H9 (cell line): ENCODE results near the gene NEGR1. TPM values are rescaled to one million over a fixed set of nuclear protein-coding genes. Genes with fewer than 3 reads are reported as not detected.

Experiments
- DNase-seq: peaks from one replicate; pipeline ENCODE4 v3.0.0-alpha.2; 2017
- H2AFZ ChIP-seq: one replicate; pipeline ENCODE4 v1.6.1; 2013; ENCODE audit warnings: mild to moderate bottlenecking, low read length, control low read depth, moderate library complexity
- H2AK5ac ChIP-seq: 2 replicates; pipeline ENCODE4 v1.6.1; 2013; ENCODE audit warnings: low read length, control low read depth, mixed read lengths; ENCODE audit not compliant: insufficient read length
- H2BK120ac ChIP-seq: one replicate; pipeline ENCODE4 v1.6.1; 2013; ENCODE audit warnings: low read depth, mild to moderate bottlenecking, low read length, control low read depth, inconsistent platforms; ENCODE audit not compliant: poor library complexity, severe bottlenecking
- H2BK12ac ChIP-seq: 2 replicates; pipeline ENCODE4 v1.6.1; 2013; ENCODE audit warnings: low read length, control low read depth, mixed read lengths, low read depth; ENCODE audit not compliant: insufficient read length
- H2BK15ac ChIP-seq: 2 replicates; pipeline ENCODE4 v1.6.1; 2013; ENCODE audit warnings: low read depth, low read length, control low read depth
- H2BK20ac ChIP-seq: one replicate; pipeline ENCODE4 v1.6.1; 2013; ENCODE audit warnings: low read depth, mild to moderate bottlenecking, low read length, control low read depth, inconsistent platforms; ENCODE audit not compliant: poor library complexity, severe bottlenecking
- H2BK5ac ChIP-seq: 2 replicates; pipeline ENCODE4 v1.6.1; 2013; ENCODE audit warnings: low read length, control low read depth, mixed read lengths; ENCODE audit not compliant: insufficient read length
- H3K14ac ChIP-seq: 2 replicates; pipeline ENCODE4 v1.6.1; 2013; ENCODE audit warnings: low read length, control low read depth; ENCODE audit not compliant: insufficient read depth
- H3K18ac ChIP-seq: 2 replicates; pipeline ENCODE4 v1.6.1; 2013; ENCODE audit warnings: low read depth, mild to moderate bottlenecking, mixed read lengths, low read length, control low read depth; ENCODE audit not compliant: insufficient read length
- H3K23ac ChIP-seq: 2 replicates; pipeline ENCODE4 v1.6.1; 2013; ENCODE audit warnings: low read length, control low read depth, mixed read lengths, low read depth; ENCODE audit not compliant: insufficient read length
- H3K23me2 ChIP-seq: 2 replicates; pipeline ENCODE4 v1.6.1; 2013; ENCODE audit warnings: low read depth, mild to moderate bottlenecking, mixed read lengths, low read length, control low read depth; ENCODE audit not compliant: insufficient read length, poor library complexity, severe bottlenecking
- H3K27ac ChIP-seq: 2 replicates; pipeline ENCODE4 v1.5.1; 2013; ENCODE audit warnings: low read length, control low read depth, mixed read lengths, low read depth; ENCODE audit not compliant: insufficient read length
- H3K27me3 ChIP-seq: 2 replicates; pipeline ENCODE4 v1.6.1; 2013; ENCODE audit warnings: low read length, control low read depth, inconsistent platforms; ENCODE audit not compliant: insufficient read depth
- H3K4ac ChIP-seq: 2 replicates; pipeline ENCODE4 v1.6.1; 2013; ENCODE audit warnings: low read depth, mild to moderate bottlenecking, control low read depth, inconsistent platforms, low read length, moderate library complexity
- H3K4me1 ChIP-seq: 2 replicates; pipeline ENCODE4 v1.6.1; 2013; ENCODE audit warnings: low read length, control low read depth, inconsistent platforms; ENCODE audit not compliant: insufficient read depth
- H3K4me2 ChIP-seq: 2 replicates; pipeline ENCODE4 v1.6.1; 2013; ENCODE audit warnings: low read length, control low read depth, mixed read lengths; ENCODE audit not compliant: insufficient read length, insufficient read depth
- H3K56ac ChIP-seq: 2 replicates; pipeline ENCODE4 v1.6.1; 2013; ENCODE audit warnings: low read depth, mild to moderate bottlenecking, mixed read lengths, low read length, control low read depth; ENCODE audit not compliant: insufficient read length
- H3K79me1 ChIP-seq: 2 replicates; pipeline ENCODE4 v1.6.1; 2013; ENCODE audit warnings: low read depth, mild to moderate bottlenecking, moderate library complexity, low read length, control low read depth, inconsistent platforms; ENCODE audit not compliant: insufficient read depth, poor library complexity, severe bottlenecking
- H3K79me2 ChIP-seq: 2 replicates; pipeline ENCODE4 v1.6.1; 2013; ENCODE audit warnings: low read length, control low read depth, inconsistent platforms; ENCODE audit not compliant: insufficient read depth
- H3K9ac ChIP-seq: 2 replicates; pipeline ENCODE4 v1.6.1; 2013; ENCODE audit warnings: low read length, control low read depth, mixed read lengths; ENCODE audit not compliant: insufficient read length; ENCODE audit errors: extremely low read depth
- H3K9me3 ChIP-seq: one replicate; pipeline ENCODE4 v1.6.1; 2013; ENCODE audit warnings: low read depth, low read length, inconsistent platforms; ENCODE audit not compliant: control insufficient read depth
- H3T11ph ChIP-seq: one replicate; pipeline ENCODE4 v1.6.1; 2013; ENCODE audit warnings: mild to moderate bottlenecking, low read length, control low read depth, inconsistent platforms
- H4K20me1 ChIP-seq: one replicate; pipeline ENCODE4 v1.6.1; 2013; ENCODE audit not compliant: control insufficient read depth, insufficient read length, insufficient read depth
- H4K5ac ChIP-seq: 2 replicates; pipeline ENCODE4 v1.6.1; 2013; ENCODE audit warnings: low read depth, mild to moderate bottlenecking, mixed read lengths, low read length, control low read depth; ENCODE audit not compliant: insufficient read length
- H4K8ac ChIP-seq: replicated peaks from 2 replicates; pipeline ENCODE4 v1.6.1; 2013; ENCODE audit warnings: low read length, control low read depth, mixed read lengths, low read depth; ENCODE audit not compliant: insufficient read length
- H4K91ac ChIP-seq: 2 replicates; pipeline ENCODE4 v1.6.1; 2013; ENCODE audit warnings: low read depth, mild to moderate bottlenecking, moderate library complexity, mixed read lengths, low read length, control low read depth; ENCODE audit not compliant: insufficient read length
- H3K27ac Mint-ChIP-seq, 3 experiments: 2 replicates in 2 of 3; 3 replicates in 1 of 3; pipeline ENCODE4 v1.8.0; 2020 to 2021; ENCODE audit warnings: mixed read lengths in 3 of 3, mild to moderate bottlenecking in 1 of 3, moderate library complexity in 1 of 3
- H3K27me3 Mint-ChIP-seq: 2 replicates; pipeline ENCODE4 v1.8.0; 2021; ENCODE audit warnings: low read depth, mild to moderate bottlenecking, moderate library complexity, mixed read lengths
- H3K36me3 Mint-ChIP-seq, 3 experiments: 2 replicates in 2 of 3; 3 replicates in 1 of 3; pipeline ENCODE4 v1.8.0; 2020 to 2021; ENCODE audit warnings: low read depth in 3 of 3, mixed read lengths in 3 of 3; ENCODE audit not compliant: insufficient read depth in 1 of 3
- H3K4me1 Mint-ChIP-seq, 2 experiments: 2 replicates each; pipeline ENCODE4 v1.8.0; 2020; ENCODE audit warnings: mixed read lengths in 2 of 2
- H3K4me3 Mint-ChIP-seq, 2 experiments: 2 replicates in 1 of 2; 3 replicates in 1 of 2; pipeline ENCODE4 v1.8.0; 2020 to 2021; ENCODE audit warnings: mild to moderate bottlenecking in 2 of 2, mixed read lengths in 2 of 2, moderate library complexity in 1 of 2
- H3K9me3 Mint-ChIP-seq, 2 experiments: 2 replicates in 1 of 2; 3 replicates in 1 of 2; pipeline ENCODE4 v1.8.0; 2020; ENCODE audit warnings: mild to moderate bottlenecking in 2 of 2, mixed read lengths in 2 of 2, moderate library complexity in 1 of 2
- WGBS: extraction: QIAGEN DNeasy Blood & Tissue Kit; methylation state at CpG from one replicate; pipeline ENCODE4 v1.1.7; 2013; ENCODE audit warnings: missing lambda C conversion rate, low lambda C conversion rate, mixed read lengths; ENCODE audit not compliant: insufficient read length; ENCODE audit errors: extremely low coverage; 5-methylcytosine and 5-hydroxymethylcytosine counted together
- total RNA-seq: library from RNA; stranded (reverse); gene quantifications from 2 replicates; pipeline ENCODE4 v1.2.1, GENCODE V29; 2021
- TF ChIP-seq, protein P1 (sequence below): fragments of 200-600 bp; sonication (generic); conservative IDR thresholded peaks from 3 replicates; pipeline ENCODE4 v1.8.0; 2021; ENCODE audit warnings: antibody characterized with exemption, mild to moderate bottlenecking

NEGR1 gene
- total RNA-seq, 1 experiment from 2014 or later = 0.13 TPM

DNA sequence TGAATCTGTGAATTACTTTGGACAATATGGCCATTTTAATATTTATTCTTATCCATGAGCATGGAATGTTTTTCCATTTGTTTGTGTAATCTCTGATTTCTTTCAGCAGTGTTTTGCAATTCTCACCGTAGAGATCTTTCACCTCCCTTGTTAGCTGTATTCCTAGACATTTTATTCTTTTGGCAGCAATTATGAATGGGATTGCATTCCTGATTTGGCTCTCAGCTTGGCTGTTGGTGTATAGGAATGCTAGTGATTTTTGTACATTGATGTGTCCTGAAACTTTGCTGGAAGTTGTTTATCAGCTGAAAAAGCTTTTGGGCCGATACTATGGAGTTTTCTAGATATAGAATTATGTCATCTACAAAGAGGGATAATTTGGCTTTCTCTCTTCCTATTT lies 44.2 kb upstream of the NEGR1 start:
- no peak overlapping the region for H3K23ac ChIP-seq
- H4K8ac ChIP-seq = no peak overlapping the region
- H3K79me2 ChIP-seq = no peaks in the 10 kb centered on the region
- Mint-ChIP-seq H3K9me3 (no peaks in the 10 kb centered on the region), H3K4me3 (no peak overlapping the region), H3K4me1 (no peaks in the 10 kb centered on the region), H3K27ac (no peak overlapping the region), H3K27me3 (no peaks in the 10 kb centered on the region), H3K36me3 (no peaks in the 10 kb centered on the region)
- TF ChIP-seq, protein P1, sequence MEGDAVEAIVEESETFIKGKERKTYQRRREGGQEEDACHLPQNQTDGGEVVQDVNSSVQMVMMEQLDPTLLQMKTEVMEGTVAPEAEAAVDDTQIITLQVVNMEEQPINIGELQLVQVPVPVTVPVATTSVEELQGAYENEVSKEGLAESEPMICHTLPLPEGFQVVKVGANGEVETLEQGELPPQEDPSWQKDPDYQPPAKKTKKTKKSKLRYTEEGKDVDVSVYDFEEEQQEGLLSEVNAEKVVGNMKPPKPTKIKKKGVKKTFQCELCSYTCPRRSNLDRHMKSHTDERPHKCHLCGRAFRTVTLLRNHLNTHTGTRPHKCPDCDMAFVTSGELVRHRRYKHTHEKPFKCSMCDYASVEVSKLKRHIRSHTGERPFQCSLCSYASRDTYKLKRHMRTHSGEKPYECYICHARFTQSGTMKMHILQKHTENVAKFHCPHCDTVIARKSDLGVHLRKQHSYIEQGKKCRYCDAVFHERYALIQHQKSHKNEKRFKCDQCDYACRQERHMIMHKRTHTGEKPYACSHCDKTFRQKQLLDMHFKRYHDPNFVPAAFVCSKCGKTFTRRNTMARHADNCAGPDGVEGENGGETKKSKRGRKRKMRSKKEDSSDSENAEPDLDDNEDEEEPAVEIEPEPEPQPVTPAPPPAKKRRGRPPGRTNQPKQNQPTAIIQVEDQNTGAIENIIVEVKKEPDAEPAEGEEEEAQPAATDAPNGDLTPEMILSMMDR = no peak
- no peak for DNase-seq
- WGBS = no CpG with 5 or more reads among the region's 2 CpGs
- H3K9ac ChIP-seq = no peak overlapping the region
- H3K23me2 ChIP-seq = no peaks in the 10 kb centered on the region
- no peaks in the 10 kb centered on the region for H3K9me3 ChIP-seq
- no peak overlapping the region for H3K4ac ChIP-seq
- H3K4me2 ChIP-seq = no peak overlapping the region
- H2BK15ac ChIP-seq = no peak overlapping the region
- H3K56ac ChIP-seq = no peak overlapping the region
- no peak overlapping the region for H2BK120ac ChIP-seq
- H3K27me3 ChIP-seq = no peaks in the 10 kb centered on the region
- no peak overlapping the region for H2AFZ ChIP-seq
- H2BK12ac ChIP-seq = no peak overlapping the region
- no peaks in the 10 kb centered on the region for H3K4me1 ChIP-seq
- H4K91ac ChIP-seq = no peak overlapping the region
- no peak overlapping the region for H2BK5ac ChIP-seq
- no peaks in the 10 kb centered on the region for H3K79me1 ChIP-seq
- H2AK5ac ChIP-seq = no peak overlapping the region
- no peak overlapping the region for H3T11ph ChIP-seq
- no peak overlapping the region for H3K18ac ChIP-seq
- H3K14ac ChIP-seq = no peak overlapping the region
- H2BK20ac ChIP-seq = no peak overlapping the region
- H3K27ac ChIP-seq = no peak overlapping the region
- no peaks in the 10 kb centered on the region for H4K20me1 ChIP-seq
- H4K5ac ChIP-seq = no peak overlapping the region
